ENCODE measurements around the gene CCDC91. TPM values are rescaled to one million over a fixed set of nuclear protein-coding genes. Genes with fewer than 3 reads are reported as not detected.
"Not testable (repeated sequence)": the region's sequence is repeated elsewhere in the genome, so short reads cannot be mapped to it uniquely, and the experiment has no call there.

The CCDC91 gene
- total RNA-seq, 1 experiment from 2014 or later, result 18.6 TPM

DNA sequence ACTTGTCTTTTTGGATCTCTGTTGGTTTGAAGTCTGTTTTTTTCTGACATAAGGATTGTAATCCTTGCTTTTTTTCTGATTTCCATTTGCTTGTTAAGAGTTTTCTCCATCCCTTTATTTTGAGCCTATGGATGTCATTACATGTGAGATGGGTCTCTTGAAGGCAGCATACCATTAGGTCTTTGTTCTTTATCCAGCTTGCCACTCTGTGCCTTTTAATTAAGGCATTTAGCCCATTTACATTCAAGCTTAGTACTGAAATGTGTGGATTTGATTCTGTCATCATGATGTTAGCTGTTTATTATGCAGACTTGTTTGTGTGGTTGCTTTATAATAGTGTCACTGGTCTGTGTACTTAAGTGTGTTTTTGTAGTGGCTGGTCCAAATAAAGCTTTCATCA is 100.0 kb downstream of the CCDC91 start:
- no peak for DNase-seq (ENCODE audit: low spot score)

- no peak for DNase-seq (ENCODE audit: low spot score)
Measured at GRCh38 chr12:28292699-28293098, 102.4 kb downstream of the CCDC91 start.

DNA sequence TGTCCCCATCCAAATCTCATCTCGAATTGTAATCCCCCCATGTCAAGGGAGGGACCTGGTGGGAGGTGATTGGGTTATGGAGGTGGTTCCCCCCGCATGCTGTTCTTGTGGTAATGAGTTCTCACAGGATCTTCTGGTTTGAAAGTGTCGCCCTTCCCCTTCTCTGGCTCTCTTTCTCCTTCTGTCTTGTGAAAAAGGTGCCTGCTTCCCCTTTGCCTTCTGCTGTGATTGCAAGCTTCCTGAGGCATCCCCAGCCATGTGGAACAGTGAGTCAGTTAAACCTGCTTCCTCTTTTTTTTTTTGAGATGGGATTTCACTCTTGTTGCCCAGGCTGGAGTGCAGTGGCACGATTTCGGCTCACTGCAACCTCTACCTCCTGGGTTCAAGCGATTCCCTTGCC is 104.0 kb downstream of the CCDC91 start:
- DNase-seq (ENCODE audit: low spot score), result no peak

GRCh38 chr12:28296287-28296686 is 106.0 kb downstream of the CCDC91 start:
- no peak for DNase-seq (ENCODE audit: low spot score)

- DNase-seq (ENCODE audit: low spot score), result no peak
Measured at GRCh38 chr12:28303192-28303591, 112.9 kb downstream of the CCDC91 start.

GRCh38 chr12:28306535-28306934 is 116.3 kb downstream of the CCDC91 start:
- DNase-seq (ENCODE audit: low spot score), result no peak

DNA sequence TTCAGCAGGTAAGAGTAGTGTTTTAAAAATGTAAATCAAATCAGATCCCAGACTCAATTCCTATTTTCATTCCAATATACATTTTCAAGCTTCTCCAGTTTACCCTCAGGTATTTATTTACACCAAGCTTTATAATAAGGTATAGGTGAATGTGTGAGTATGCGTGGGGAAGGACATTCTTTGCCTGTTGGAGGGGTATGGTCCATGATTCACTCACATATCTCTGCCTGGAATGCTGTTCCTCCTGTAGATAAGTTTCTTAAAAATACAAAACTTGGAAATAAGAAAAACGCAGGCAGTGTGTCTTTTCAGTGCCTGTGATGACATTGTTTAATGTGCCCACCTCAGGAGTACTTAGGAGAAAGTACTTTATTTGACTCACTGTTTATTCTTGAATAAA is 118.6 kb downstream of the CCDC91 start:
- no peak for DNase-seq (ENCODE audit: low spot score)

DNA sequence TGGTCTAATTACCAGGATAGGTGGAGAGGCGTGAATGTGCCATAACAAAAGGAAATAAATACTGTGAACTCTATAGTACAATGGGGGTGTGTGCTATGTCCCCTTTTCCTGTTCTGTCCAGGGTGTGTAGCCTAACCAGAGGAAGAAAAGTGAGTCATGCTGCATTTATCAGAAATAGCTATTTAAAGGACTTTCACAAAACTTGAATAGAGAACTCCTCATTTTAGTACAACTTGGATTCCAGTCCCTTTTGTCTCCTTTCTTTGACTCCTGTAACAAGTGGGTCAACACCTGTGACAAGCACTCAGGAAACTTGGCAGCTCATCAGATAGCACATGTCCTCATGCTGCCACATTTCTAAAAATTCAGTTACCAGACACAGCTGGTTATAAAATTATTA is 123.4 kb downstream of the CCDC91 start:
- DNase-seq (ENCODE audit: low spot score), result peak; percentile 40

GRCh38 chr12:28316049-28316448 is 125.8 kb downstream of the CCDC91 start:
- no peak for DNase-seq (ENCODE audit: low spot score)

DNA sequence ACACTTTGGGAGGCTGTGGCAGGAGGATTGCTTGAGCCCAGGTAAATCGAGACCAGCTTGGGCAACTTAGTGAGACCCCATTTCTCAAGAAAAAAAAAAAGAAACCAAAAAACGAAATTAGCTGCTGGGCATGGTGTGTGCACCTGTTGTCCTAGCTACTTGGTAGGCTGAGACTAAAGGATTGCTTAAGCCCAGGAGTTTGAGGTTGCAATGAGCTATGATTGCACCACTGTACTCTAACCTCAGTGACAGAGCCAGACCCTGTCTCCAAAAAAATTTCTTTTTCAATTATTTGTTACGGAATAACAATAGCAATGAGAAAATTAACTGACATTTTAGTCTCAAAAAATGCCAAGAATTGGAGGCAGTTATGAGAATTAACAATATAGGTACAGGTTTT is 128.0 kb downstream of the CCDC91 start:
- no peak for DNase-seq (ENCODE audit: low spot score)

DNA sequence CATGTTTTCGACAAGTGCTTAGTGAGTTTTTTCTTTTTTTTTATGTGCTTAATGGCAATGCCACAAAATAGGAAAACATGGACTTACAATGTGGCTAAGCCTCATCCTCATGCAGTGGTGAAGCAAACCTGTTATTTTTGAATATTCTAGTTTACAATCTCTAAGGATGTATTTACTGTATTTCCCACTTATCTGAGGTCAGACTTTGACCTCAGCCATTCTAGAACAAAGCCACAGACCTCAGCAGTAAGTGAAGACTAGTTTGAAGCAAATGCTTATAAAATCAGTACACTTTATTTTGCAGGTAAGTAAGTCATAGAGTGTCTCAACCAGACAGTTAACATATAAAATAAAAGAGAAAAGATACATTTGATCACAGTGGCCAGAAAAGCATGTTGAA is 130.1 kb downstream of the CCDC91 start:
- no peak for DNase-seq (ENCODE audit: low spot score)

DNA sequence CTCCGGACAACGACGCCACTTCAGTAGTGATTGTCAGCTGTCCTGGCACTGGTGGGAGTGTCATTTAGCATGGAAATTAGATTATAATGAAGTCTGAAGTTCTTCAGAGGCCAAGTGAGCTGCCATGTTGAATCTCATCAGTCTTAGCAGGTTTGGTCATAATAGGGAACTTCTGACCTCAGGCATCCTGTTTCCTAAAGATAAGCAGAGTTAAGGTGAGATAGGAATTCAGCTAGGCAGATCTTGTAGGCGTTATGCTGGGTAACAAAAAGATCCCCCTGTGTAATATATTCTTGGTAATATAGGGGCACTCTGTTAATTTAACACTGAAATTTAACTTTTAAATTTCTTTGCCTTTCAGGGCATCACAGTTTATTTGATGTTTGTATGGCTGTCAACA is 137.5 kb downstream of the CCDC91 start:
- DNase-seq (ENCODE audit: low spot score), result no peak

DNA sequence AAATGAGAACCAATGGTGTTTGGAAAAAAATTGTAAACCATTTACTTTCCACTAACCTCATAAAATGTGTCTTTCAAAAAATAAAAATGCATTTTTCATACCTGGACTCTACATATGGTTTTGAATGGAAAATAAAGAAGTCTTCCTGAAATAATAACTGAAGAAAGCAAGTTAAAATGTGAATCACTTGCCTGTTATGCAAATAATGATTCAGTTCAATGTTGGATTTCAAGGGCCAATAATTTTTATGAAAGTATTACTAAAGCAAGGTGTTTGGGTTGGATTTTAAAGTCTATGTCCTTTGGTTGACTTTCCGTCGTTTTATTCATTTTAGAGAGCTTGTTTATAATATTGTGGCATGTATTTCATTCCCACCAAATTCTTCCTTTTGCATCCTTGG is 138.7 kb downstream of the CCDC91 start:
- no peak for DNase-seq (ENCODE audit: low spot score)

GRCh38 chr12:28329727-28330126 is 139.5 kb downstream of the CCDC91 start:
- DNase-seq (ENCODE audit: low spot score), result not testable (repeated sequence)

- not testable (repeated sequence) for DNase-seq (ENCODE audit: low spot score)
Measured at GRCh38 chr12:28330232-28330631, 140.0 kb downstream of the CCDC91 start.

- no peak for DNase-seq (ENCODE audit: low spot score)
Measured at GRCh38 chr12:28331130-28331529, 140.9 kb downstream of the CCDC91 start.

DNA sequence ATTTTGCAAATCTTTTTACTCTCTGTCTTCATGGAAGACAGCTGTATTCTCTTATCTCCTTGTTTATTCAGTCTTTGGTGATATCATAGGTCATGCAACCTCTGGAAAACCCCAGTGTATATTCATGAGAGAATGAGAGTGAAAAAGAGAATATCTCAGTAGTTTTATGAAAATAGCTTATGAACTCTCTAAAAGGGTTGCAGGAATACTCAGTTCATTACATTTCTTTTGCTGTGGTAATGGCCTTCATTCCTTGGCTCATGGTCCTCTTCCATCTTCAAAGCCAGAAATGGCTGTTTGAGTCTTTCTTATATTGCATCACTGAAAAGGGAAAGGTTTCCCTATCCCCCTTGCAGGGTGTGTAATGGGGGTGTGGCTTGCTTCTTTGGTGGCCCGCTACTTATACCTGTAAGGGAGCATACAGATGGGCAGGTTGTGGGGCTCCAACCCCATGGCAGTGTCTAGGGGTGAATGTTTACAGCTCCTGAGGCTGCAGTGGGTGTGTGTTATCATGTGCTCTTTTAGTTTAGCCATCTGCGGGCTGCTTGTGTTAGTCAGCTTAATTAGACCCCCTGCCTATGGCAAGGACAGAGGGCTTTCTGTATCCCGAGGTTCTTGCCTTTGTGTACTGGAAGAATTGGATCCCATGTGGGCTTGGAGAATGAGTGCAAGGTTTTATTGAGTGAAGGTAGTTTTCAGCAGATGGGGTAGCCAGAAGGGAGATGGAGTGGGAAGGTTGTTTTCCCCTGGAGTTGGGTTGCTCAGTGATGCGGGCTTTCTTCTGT is 150.2 kb downstream of the CCDC91 start:
- peak; percentile 18 for DNase-seq (ENCODE audit: low spot score)

- DNase-seq (ENCODE audit: low spot score), result no peak
Measured at GRCh38 chr12:28343713-28344112, 153.5 kb downstream of the CCDC91 start.

- DNase-seq (ENCODE audit: low spot score), result no peak
Measured at GRCh38 chr12:28346567-28346966, 156.3 kb downstream of the CCDC91 start.

- no peak for DNase-seq (ENCODE audit: low spot score)
Measured at GRCh38 chr12:28349196-28349595, 158.9 kb downstream of the CCDC91 start.

GRCh38 chr12:28350502-28350901 is 160.2 kb downstream of the CCDC91 start:
- no peak for DNase-seq (ENCODE audit: low spot score)

DNA sequence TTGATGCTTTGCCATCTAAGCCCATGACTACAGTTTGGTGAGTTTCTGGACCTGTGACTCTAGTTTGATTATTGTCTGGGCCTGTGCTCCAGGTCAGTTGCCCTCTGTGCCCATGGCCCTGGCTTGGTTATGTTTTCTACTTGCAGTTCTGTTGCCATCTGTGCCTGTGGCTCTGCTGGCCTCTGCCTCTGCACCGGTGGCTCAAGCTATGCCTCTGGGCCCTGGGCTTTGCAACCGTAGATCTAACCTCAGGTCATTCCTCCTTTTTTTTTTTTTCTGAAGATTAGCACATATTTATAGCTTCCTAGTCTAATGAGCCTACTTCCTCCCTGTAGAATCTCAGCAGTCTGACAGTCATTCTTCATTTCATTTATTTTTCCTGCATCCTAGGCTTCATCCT is 161.2 kb downstream of the CCDC91 start:
- DNase-seq (ENCODE audit: low spot score), result no peak

DNA sequence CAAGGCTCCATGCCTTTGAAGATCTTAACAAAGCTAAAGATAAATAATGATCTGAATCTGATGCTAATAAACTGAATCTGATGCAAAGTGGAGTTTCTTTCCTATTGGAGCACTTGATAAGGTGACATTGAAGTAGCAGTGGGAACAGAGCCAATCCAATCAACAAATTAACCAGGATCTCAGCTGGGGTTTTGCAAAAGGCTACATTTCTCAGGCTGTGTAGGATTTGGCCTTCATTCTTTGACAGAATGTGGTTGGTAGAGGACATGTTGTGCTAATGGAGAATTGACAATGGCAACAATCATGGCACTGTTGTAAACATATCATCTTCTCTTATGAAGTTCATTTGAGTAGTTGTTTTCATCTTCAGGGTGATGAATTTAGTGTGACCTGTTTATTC is 164.9 kb downstream of the CCDC91 start:
- DNase-seq (ENCODE audit: low spot score), result no peak

DNA sequence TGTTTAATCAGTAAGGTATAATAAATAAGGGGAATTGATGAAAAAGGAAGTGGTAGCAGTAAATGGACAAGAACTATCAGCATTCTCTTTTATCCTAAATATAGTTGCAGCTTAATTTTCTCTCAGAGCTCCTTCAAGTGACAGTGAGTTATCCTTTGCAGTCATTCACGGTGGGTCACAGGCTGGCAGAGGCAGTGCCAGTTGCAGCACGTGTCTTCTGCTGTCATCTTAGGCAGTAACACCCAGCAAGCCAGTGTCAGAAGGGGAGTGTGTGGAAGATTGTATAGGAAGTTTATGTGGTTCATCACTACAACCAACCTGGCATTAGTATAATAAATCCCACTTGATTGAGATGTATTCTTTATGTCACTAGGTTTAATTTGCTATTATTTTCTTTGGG is 170.0 kb downstream of the CCDC91 start:
- no peak for DNase-seq (ENCODE audit: low spot score)
